Peyer's patch (tissue), 4 donors: ENCODE data around the gene FLT1.

ENCODE experiments used
- POLR2A ChIP-seq, 2 donors: fragments of 450-650 bp; IDR thresholded peaks; one replicate each; pipeline ENCODE4 v1.5.1; 2017; ENCODE audit warnings: antibody characterized with exemption in 2 of 2, mild to moderate bottlenecking in 2 of 2, moderate library complexity in 2 of 2
- TF ChIP-seq, protein P1 (sequence below), 6 experiments: fragments of 450-650 bp in 4 of 6; fragments of 200-600 bp in 2 of 6; sonication (generic) in 1 of 6; IDR thresholded peaks; one replicate each; pipeline ENCODE4 v1.5.1; 2017 to 2019; ENCODE audit warnings: antibody characterized with exemption in 6 of 6, mild to moderate bottlenecking in 3 of 6, moderate library complexity in 1 of 6

- TF ChIP-seq, protein P1, sequence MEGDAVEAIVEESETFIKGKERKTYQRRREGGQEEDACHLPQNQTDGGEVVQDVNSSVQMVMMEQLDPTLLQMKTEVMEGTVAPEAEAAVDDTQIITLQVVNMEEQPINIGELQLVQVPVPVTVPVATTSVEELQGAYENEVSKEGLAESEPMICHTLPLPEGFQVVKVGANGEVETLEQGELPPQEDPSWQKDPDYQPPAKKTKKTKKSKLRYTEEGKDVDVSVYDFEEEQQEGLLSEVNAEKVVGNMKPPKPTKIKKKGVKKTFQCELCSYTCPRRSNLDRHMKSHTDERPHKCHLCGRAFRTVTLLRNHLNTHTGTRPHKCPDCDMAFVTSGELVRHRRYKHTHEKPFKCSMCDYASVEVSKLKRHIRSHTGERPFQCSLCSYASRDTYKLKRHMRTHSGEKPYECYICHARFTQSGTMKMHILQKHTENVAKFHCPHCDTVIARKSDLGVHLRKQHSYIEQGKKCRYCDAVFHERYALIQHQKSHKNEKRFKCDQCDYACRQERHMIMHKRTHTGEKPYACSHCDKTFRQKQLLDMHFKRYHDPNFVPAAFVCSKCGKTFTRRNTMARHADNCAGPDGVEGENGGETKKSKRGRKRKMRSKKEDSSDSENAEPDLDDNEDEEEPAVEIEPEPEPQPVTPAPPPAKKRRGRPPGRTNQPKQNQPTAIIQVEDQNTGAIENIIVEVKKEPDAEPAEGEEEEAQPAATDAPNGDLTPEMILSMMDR (IDR thresholded peaks at IDR 0.05), result no peak
- TF ChIP-seq POLR2A (IDR thresholded peaks at IDR 0.05), result no peak
Measured at GRCh38 chr13:28533441-28534166, 38.7 kb upstream of the FLT1 start.
